ENCODE measurements around the gene DBNDD1. TPM values are rescaled to one million over a fixed set of nuclear protein-coding genes. Genes with fewer than 3 reads are reported as not detected.

DBNDD1 gene
- polyA plus RNA-seq, 1 donor from 2014 or later: 9.4 TPM

GRCh38 chr16:90026135-90026534 is 6.9 kb upstream of the DBNDD1 start:
- peak overlapping the region in 3 of 4 donors; percentile 23 to 85 (median 77) for H3K4me3 Mint-ChIP-seq
- H3K27ac Mint-ChIP-seq: peak overlapping the region in 1 of 3 donors; percentile 39
- peaks cover 8 to 9% (median 9%) of the 10 kb centered on the region in 3 donors for H3K4me1 Mint-ChIP-seq
- peaks cover 4% of the 10 kb centered on the region for H3K27me3 Mint-ChIP-seq
- H3K9me3 Mint-ChIP-seq: no peaks in the 10 kb centered on the region
- no peaks in the 10 kb centered on the region for H3K36me3 Mint-ChIP-seq

- Mint-ChIP-seq H3K4me3 (peak overlapping the region; percentile 63 to 72 (median 68)), H3K4me1 (peaks cover 14 to 15% (median 14%) of the 10 kb centered on the region in 3 donors), H3K9me3 (peaks cover 0 to 2% (median 0%) of the 10 kb centered on the region in 3 donors), H3K36me3 (no peaks in the 10 kb centered on the region), H3K27me3 (peaks cover 9% of the 10 kb centered on the region), H3K27ac (no peak overlapping the region)
Observed at GRCh38 chr16:90023078-90023447, 3.8 kb upstream of the DBNDD1 start.

- H3K27ac Mint-ChIP-seq: peak overlapping the region in 1 of 3 donors; percentile 69
- H3K27me3 Mint-ChIP-seq: peaks cover 9% of the 10 kb centered on the region
- H3K36me3 Mint-ChIP-seq: no peaks in the 10 kb centered on the region
- H3K9me3 Mint-ChIP-seq: peaks cover 0 to 2% (median 0%) of the 10 kb centered on the region in 3 donors
- H3K4me3 Mint-ChIP-seq: peak overlapping the region; percentile 63 to 88 (median 74)
- peaks cover 14 to 15% (median 14%) of the 10 kb centered on the region in 3 donors for H3K4me1 Mint-ChIP-seq
Observed at GRCh38 chr16:90022209-90023077, 3.2 kb upstream of the DBNDD1 start.

GRCh38 chr16:90020838-90021382 is 1.7 kb upstream of the DBNDD1 start:
- Mint-ChIP-seq H3K27ac (no peak overlapping the region), H3K4me3 (peak overlapping the region in 2 of 4 donors; percentile 78 to 94), H3K9me3 (peaks cover 0 to 2% (median 0%) of the 10 kb centered on the region in 3 donors), H3K4me1 (peaks cover 10 to 14% (median 11%) of the 10 kb centered on the region in 3 donors), H3K36me3 (peaks cover 2% of the 10 kb centered on the region), H3K27me3 (peaks cover 11% of the 10 kb centered on the region)

- Mint-ChIP-seq H3K9me3 (peaks cover 0 to 2% (median 0%) of the 10 kb centered on the region in 3 donors), H3K4me1 (peaks cover 10 to 14% (median 11%) of the 10 kb centered on the region in 3 donors), H3K27ac (peak overlapping the region in 1 of 3 donors; percentile 59), H3K4me3 (peak overlapping the region; percentile 72 to 94 (median 80)), H3K27me3 (peaks cover 14% of the 10 kb centered on the region), H3K36me3 (peaks cover 2% of the 10 kb centered on the region)
Observed at GRCh38 chr16:90020260-90020837, 1.1 kb upstream of the DBNDD1 start.

- peaks cover 17% of the 10 kb centered on the region for H3K27me3 Mint-ChIP-seq
- H3K36me3 Mint-ChIP-seq: peaks cover 2% of the 10 kb centered on the region
- peak overlapping the region; percentile 72 to 94 (median 80) for H3K4me3 Mint-ChIP-seq
- peak overlapping the region in 1 of 3 donors; percentile 59 for H3K27ac Mint-ChIP-seq
- peaks cover 10 to 14% (median 11%) of the 10 kb centered on the region in 3 donors for H3K4me1 Mint-ChIP-seq
- H3K9me3 Mint-ChIP-seq: peaks cover 0 to 2% (median 0%) of the 10 kb centered on the region in 3 donors
Observed at GRCh38 chr16:90019543-90020259, 445 bp upstream of the DBNDD1 start.

- H3K27me3 Mint-ChIP-seq: peaks cover 20% of the 10 kb centered on the region
- peak overlapping the region in 3 of 4 donors; percentile 39 to 76 (median 50) for H3K4me3 Mint-ChIP-seq
- peaks cover 2% of the 10 kb centered on the region for H3K36me3 Mint-ChIP-seq
- H3K27ac Mint-ChIP-seq: no peak overlapping the region
- peaks cover 13 to 17% (median 14%) of the 10 kb centered on the region in 3 donors for H3K4me1 Mint-ChIP-seq
- peaks cover 0 to 2% (median 0%) of the 10 kb centered on the region in 3 donors for H3K9me3 Mint-ChIP-seq
Observed at GRCh38 chr16:90018297-90018651, 982 bp downstream of the DBNDD1 start.

GRCh38 chr16:90016339-90016950 is 2.8 kb downstream of the DBNDD1 start:
- H3K4me3 Mint-ChIP-seq: no peak overlapping the region

GRCh38 chr16:90015586-90016338 is 3.5 kb downstream of the DBNDD1 start:
- Mint-ChIP-seq H3K4me1 (peaks cover 6 to 23% (median 10%) of the 10 kb centered on the region in 3 donors), H3K9me3 (peaks cover 0 to 2% (median 0%) of the 10 kb centered on the region in 3 donors), H3K4me3 (no peak overlapping the region), H3K27me3 (peaks cover 17% of the 10 kb centered on the region), H3K36me3 (peaks cover 2% of the 10 kb centered on the region), H3K27ac (peak overlapping the region in 1 of 3 donors; percentile 23)

More at GRCh38 chr16:90016339-90016950, 2.8 kb downstream of the DBNDD1 start:
- Mint-ChIP-seq H3K9me3 (peaks cover 0 to 2% (median 0%) of the 10 kb centered on the region in 3 donors), H3K36me3 (peaks cover 2% of the 10 kb centered on the region), H3K27ac (no peak overlapping the region), H3K27me3 (peaks cover 17% of the 10 kb centered on the region), H3K4me1 (peaks cover 6 to 23% (median 10%) of the 10 kb centered on the region in 3 donors)

- Mint-ChIP-seq H3K4me1 (peaks cover 13 to 30% (median 14%) of the 10 kb centered on the region in 3 donors), H3K27ac (peak overlapping the region in 2 of 3 donors; percentile 39 to 56), H3K36me3 (peaks cover 2% of the 10 kb centered on the region), H3K9me3 (no peaks in the 10 kb centered on the region), H3K4me3 (peak overlapping the region in 3 of 4 donors; percentile 8 to 89 (median 24)), H3K27me3 (peaks cover 11% of the 10 kb centered on the region)
Observed at GRCh38 chr16:90012991-90013745, 6.1 kb downstream of the DBNDD1 start.

GRCh38 chr16:90011908-90012501 is 7.3 kb downstream of the DBNDD1 start:
- Mint-ChIP-seq H3K9me3 (no peaks in the 10 kb centered on the region), H3K4me3 (peak overlapping the region in 2 of 4 donors; percentile 28 to 37), H3K4me1 (peaks cover 18 to 37% (median 20%) of the 10 kb centered on the region in 3 donors), H3K36me3 (peaks cover 2% of the 10 kb centered on the region), H3K27me3 (peaks cover 11% of the 10 kb centered on the region), H3K27ac (peak overlapping the region in 2 of 3 donors; percentile 48 to 82)

GRCh38 chr16:90011508-90011819 is 7.8 kb downstream of the DBNDD1 start:
- H3K27ac Mint-ChIP-seq: peak overlapping the region in 1 of 3 donors; percentile 48
- no peaks in the 10 kb centered on the region for H3K9me3 Mint-ChIP-seq
- peaks cover 11% of the 10 kb centered on the region for H3K27me3 Mint-ChIP-seq
- H3K4me3 Mint-ChIP-seq: peak overlapping the region in 1 of 4 donors; percentile 27
- peaks cover 18 to 37% (median 20%) of the 10 kb centered on the region in 3 donors for H3K4me1 Mint-ChIP-seq
- H3K36me3 Mint-ChIP-seq: peaks cover under 1% of the 10 kb centered on the region
